K562 (cell line): ENCODE measurements around the gene MMRN1. TPM values are rescaled to one million over a fixed set of nuclear protein-coding genes. Genes with fewer than 3 reads are reported as not detected.

Experiments used
- ATAC-seq: fragments of 200-7000 bp; cut with Tn5 transposase; 3 replicates; pipeline ENCODE4 v1.9.1; 2020; ENCODE audit warnings: moderate library complexity
- BruUV-seq: library from RNA; stranded (reverse); fragments of 400-500 nt; replicated peaks from 2 replicates; lab custom pipeline; 2021; lab: Mats Ljungman, UMichigan
- CTCF ChIA-PET: fragments of 300-600 bp; formaldehyde crosslinking; extraction: SDS; loops from one replicate; lab custom pipeline; 2021; ENCODE audit warnings: low intra/inter-chr PET ratio; lab: Yijun Ruan, JAX
- POLR2A ChIA-PET: fragments of 300-600, 350-650 bp; sonication (Branson Sonifier 250); formaldehyde crosslinking; extraction: SDS; loops from one replicate; lab custom pipeline; 2021; ENCODE audit warnings: antibody characterized with exemption, inconsistent platforms; lab: Yijun Ruan, JAX
- DNase-seq, 4 experiments: peaks; one replicate each; pipeline versions ENCODE4 v3.0.0 to v3.0.0-alpha.2; 2011 to 2018; ENCODE audit warnings: low spot score in 3 of 4, mixed read lengths in 3 of 4; ENCODE audit errors: extremely low read depth in 1 of 4
- FAIRE-seq: peaks from 2 replicates; lab custom pipeline; 2011; peaks lifted over from hg19 to GRCh38; lab: Jason Lieb, UNC
- H2AFZ ChIP-seq: 2 replicates; pipeline ENCODE4 v1.6.0; 2011; ENCODE audit warnings: low read depth, low read length, control low read depth, inconsistent platforms
- H3K27ac ChIP-seq: fragments of 200-600 bp; 3 replicates; pipeline ENCODE4 v1.8.0; 2011; ENCODE audit warnings: low read depth, mild to moderate bottlenecking, control low read depth, inconsistent platforms, low read length, moderate library complexity, mixed read lengths; ENCODE audit errors: extremely low read depth
- H3K27me3 ChIP-seq, 2 experiments: fragments of 300-600 bp in 1 of 2; 2 replicates in 1 of 2; 3 replicates in 1 of 2; pipeline versions ENCODE4 v1.6.0 to v1.8.0; 2011; ENCODE audit warnings: inconsistent platforms in 2 of 2, low read length in 2 of 2, mild to moderate bottlenecking in 1 of 2, mixed read lengths in 1 of 2, moderate library complexity in 1 of 2; ENCODE audit not compliant: control insufficient read depth in 2 of 2, insufficient read depth in 2 of 2
- H3K36me3 ChIP-seq: fragments of 300-600 bp; 3 replicates; pipeline ENCODE4 v1.8.0; 2011; ENCODE audit warnings: mild to moderate bottlenecking, low read length, inconsistent platforms; ENCODE audit not compliant: control insufficient read depth, insufficient read depth
- H3K4me1 ChIP-seq, 2 experiments: fragments of 200-600 bp in 1 of 2; replicated peaks in 1 of 2; 2 replicates in 1 of 2; 3 replicates in 1 of 2; pipeline versions ENCODE4 v1.5.1 to v1.8.0; 2011; ENCODE audit warnings: inconsistent platforms in 2 of 2, low read length in 2 of 2, mild to moderate bottlenecking in 1 of 2, mixed read lengths in 1 of 2, moderate library complexity in 1 of 2; ENCODE audit not compliant: control insufficient read depth in 2 of 2, insufficient read depth in 2 of 2
- H3K4me2 ChIP-seq: 2 replicates; pipeline ENCODE4 v1.6.1; 2011; ENCODE audit warnings: low read length, control low read depth, inconsistent platforms, mixed read lengths; ENCODE audit not compliant: insufficient read depth
- H3K4me3 ChIP-seq: fragments of 200-600 bp; sonication (generic), shearing (Covaris generic); 2 replicates; pipeline ENCODE4 v1.5.1; 2016; ENCODE audit warnings: control low read depth, inconsistent platforms
- H3K79me2 ChIP-seq: fragments of 200-600 bp; 3 replicates; pipeline ENCODE4 v1.8.0; 2011; ENCODE audit warnings: low read length, inconsistent platforms; ENCODE audit not compliant: control insufficient read depth, insufficient read depth
- H3K9ac ChIP-seq, 2 experiments: 2 replicates each; pipeline versions ENCODE4 v1.6.0 to v1.6.1; 2011; ENCODE audit warnings: low read depth in 2 of 2, low read length in 2 of 2, control low read depth in 1 of 2, inconsistent platforms in 1 of 2, mild to moderate bottlenecking in 1 of 2, mixed read lengths in 1 of 2; ENCODE audit not compliant: insufficient read depth in 1 of 2
- H3K9me1 ChIP-seq: one replicate; pipeline ENCODE4 v1.6.0; 2011; ENCODE audit warnings: inconsistent platforms, mild to moderate bottlenecking, low read length, moderate library complexity; ENCODE audit not compliant: control insufficient read depth, insufficient read depth
- H3K9me3 ChIP-seq: replicated peaks from 2 replicates; pipeline ENCODE4 v1.5.1; 2011; ENCODE audit warnings: low read depth, low read length, inconsistent platforms; ENCODE audit not compliant: control insufficient read depth, insufficient read depth
- H4K20me1 ChIP-seq: replicated peaks from 2 replicates; pipeline ENCODE4 v1.6.1; 2011; ENCODE audit warnings: low read length, inconsistent platforms, mixed read lengths; ENCODE audit not compliant: control insufficient read depth, insufficient read depth
- CBFA2T3 ChIP-seq: fragments of 450-650 bp; IDR thresholded peaks from 2 replicates; pipeline ENCODE4 v1.6.1; 2017
- CEBPB ChIP-seq: fragments of 450-650 bp; IDR thresholded peaks from 2 replicates; pipeline ENCODE4 v1.6.1; 2016; ENCODE audit warnings: missing genetic modification characterization, missing compliant biosample characterization
- CREBBP ChIP-seq: IDR thresholded peaks from one replicate; pipeline ENCODE4 v1.6.1; 2012; ENCODE audit warnings: low read depth, mild to moderate bottlenecking, control low read depth, inconsistent platforms, low read length
- ETS2 ChIP-seq: IDR thresholded peaks from 2 replicates; pipeline ENCODE4 v1.6.1; 2016; ENCODE audit warnings: borderline replicate concordance, missing genetic modification characterization, mild to moderate bottlenecking, moderate library complexity, missing compliant biosample characterization; ENCODE audit not compliant: poor library complexity, severe bottlenecking
- FOXK1 ChIP-seq: sonication (generic); formaldehyde crosslinking; IDR thresholded peaks from 2 replicates; pipeline ENCODE4 v1.8.0; 2022; ENCODE audit warnings: missing genetic modification reagents, mild to moderate bottlenecking, borderline replicate concordance
- HMG20A ChIP-seq: fragments of 450-650 bp; formaldehyde crosslinking; conservative IDR thresholded peaks from 2 replicates; pipeline ENCODE4 v1.4.0; 2020; ENCODE audit warnings: mild to moderate bottlenecking, mixed read lengths
- HNRNPL ChIP-seq: fragments of 200-400 bp; formaldehyde crosslinking; IDR thresholded peaks from 2 replicates; pipeline ENCODE4 v1.6.1; 2017; ENCODE audit warnings: low read depth, mild to moderate bottlenecking, low read length
- L3MBTL2 ChIP-seq: fragments of 450-650 bp; IDR thresholded peaks from 2 replicates; pipeline ENCODE4 v1.6.1; 2016; ENCODE audit warnings: mild to moderate bottlenecking, moderate library complexity
- NR1H2 ChIP-seq: sonication (generic); formaldehyde crosslinking; IDR thresholded peaks from 2 replicates; pipeline ENCODE4 v1.4.0; 2020; ENCODE audit warnings: mild to moderate bottlenecking, missing genetic modification reagents
- SMC3 ChIP-seq: conservative IDR thresholded peaks from 2 replicates; pipeline ENCODE4 v1.6.1; 2011; ENCODE audit warnings: low read depth, low read length, improper control_type of control experiment; ENCODE audit not compliant: insufficient read depth
- SRSF7 ChIP-seq: fragments of 200-400 bp; formaldehyde crosslinking; optimal IDR thresholded peaks from 2 replicates; pipeline ENCODE3; 2017; ENCODE audit warnings: mild to moderate bottlenecking, low read depth, low read length
- ZNF263 ChIP-seq: sonication (generic); formaldehyde crosslinking; IDR thresholded peaks from 2 replicates; pipeline ENCODE4 v1.8.0; 2022; ENCODE audit warnings: mild to moderate bottlenecking, missing genetic modification reagents, borderline replicate concordance
- WGBS: fragments of 100-300 bp; shearing (Covaris generic); methylation state at CpG from one replicate; pipeline ENCODE4 v1.1.6; 2016; ENCODE audit warnings: low coverage, mixed read lengths; ENCODE audit not compliant: insufficient coverage; ENCODE audit errors: missing lambda C conversion rate; 5-methylcytosine and 5-hydroxymethylcytosine counted together
- in situ Hi-C: fragments of 300-500 bp; cut with MboI; formaldehyde crosslinking; loops from 4 replicates; pipeline ENCODE4 v1.15.0; 2018; ENCODE audit warnings: inconsistent platforms, mixed read lengths
- intact Hi-C: fragments of 100-400 bp; cut with micrococcal nuclease; formaldehyde crosslinking; loops from 2 replicates; pipeline ENCODE4 v1.14.2; 2022
- polyA plus RNA-seq, 8 experiments: library from polyadenylated mRNA; depleted of rRNA in 4 of 8; stranded (reverse) in 5 of 8; unstranded in 3 of 8; fragments of >200 nt; fragmentation: Nextera tagmentation in 2 of 8; fragmentation: Illumina TruSeq in 1 of 8; extraction: Ambion mirVana in 2 of 8; extraction: Trizol in 1 of 8; gene quantifications; 2 replicates each; pipeline versions ENCODE4 v1.2.1 to v1.2.3, GENCODE V29; 2011 to 2014; ENCODE audit warnings: inconsistent platforms in 1 of 8, missing spikeins in 1 of 8
- total RNA-seq, 7 experiments: library from RNA; depleted of rRNA in 6 of 7; stranded (reverse); fragments of >200 nt in 6 of 7; fragmentation: Illumina TruSeq in 2 of 7; extraction: Trizol in 2 of 7; gene quantifications; 2 replicates each; pipeline versions ENCODE4 v1.2.1 to v1.2.3, GENCODE V29; 2011 to 2021; ENCODE audit warnings: low replicate concordance in 1 of 7
- TF ChIP-seq, protein P1 (sequence below), 2 experiments: fragments of 450-650 bp in 1 of 2; IDR thresholded peaks; 2 replicates each; pipeline ENCODE4 v1.6.1; 2011 to 2017; ENCODE audit warnings: low read depth in 2 of 2, antibody characterized with exemption in 1 of 2, borderline replicate concordance in 1 of 2, low read length in 1 of 2, mild to moderate bottlenecking in 1 of 2, mixed read lengths in 1 of 2; ENCODE audit not compliant: control insufficient read depth in 1 of 2
- TF ChIP-seq, protein P2 (sequence below): fragments of 250-450 bp; sonication (Bioruptor Pico); IDR thresholded peaks from 2 replicates; pipeline ENCODE4 v1.5.0; 2021
- TF ChIP-seq, protein P3 (sequence below): fragments of 450-650 bp; IDR thresholded peaks from 2 replicates; pipeline ENCODE4 v1.6.1; 2016; ENCODE audit warnings: missing biosample characterization, missing genetic modification characterization
- TF ChIP-seq, protein P4 (sequence below): sonication (generic); formaldehyde crosslinking; IDR thresholded peaks from 2 replicates; pipeline ENCODE4 v1.8.0; 2022; ENCODE audit warnings: missing genetic modification reagents, mild to moderate bottlenecking, moderate library complexity, borderline replicate concordance

The MMRN1 gene
- total and polyA plus RNA-seq, 9 of the 15 experiments (the other 6 are each of a cell fraction or from before 2014, with no cell fraction given): 0.01 to 0.06 (median 0.02) TPM; not detected in 6

DNA sequence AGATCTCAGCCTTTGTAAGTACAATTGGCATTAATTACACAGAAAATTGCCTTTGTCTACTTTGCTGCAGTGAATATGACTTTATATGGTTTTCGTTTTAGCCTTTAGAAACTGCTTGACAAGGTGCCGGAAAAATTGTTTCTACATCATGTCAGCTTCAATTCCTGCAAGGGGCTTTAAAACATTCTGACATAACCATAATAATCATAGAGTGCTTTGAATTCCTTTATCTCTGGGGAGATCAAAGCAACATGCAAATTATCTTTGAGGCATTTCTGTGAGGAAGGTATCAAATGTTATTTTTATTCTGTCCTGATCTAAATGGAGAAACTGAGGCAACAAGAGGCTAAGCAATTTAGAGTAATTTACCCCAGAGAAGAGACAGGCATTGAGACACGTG is 57.8 kb downstream of the MMRN1 start:
- FAIRE-seq: no peak
- WGBS: 0% methylated on average over 3 of the region's 3 CpGs
- no TSS peak for BruUV-seq
- CTCF ChIA-PET: no interaction called here
- no peaks in the 10 kb centered on the region for H3K4me1 ChIP-seq
- H3K79me2 ChIP-seq: no peaks in the 10 kb centered on the region
- H3K4me3 ChIP-seq: no peak overlapping the region
- H3K9me1 ChIP-seq: no peaks in the 10 kb centered on the region
- intact Hi-C loops: no loop called here
- no peak overlapping the region for H3K27ac ChIP-seq
- H3K27me3 ChIP-seq: no peaks in the 10 kb centered on the region
- DNase-seq: no peak
- TF ChIP-seq HNRNPL: no peak
- TF ChIP-seq CEBPB: no peak
- TF ChIP-seq ETS2 (tag): no peak
- no peak for TF ChIP-seq NR1H2 (CRISPR knock-in tag)
- TF ChIP-seq, protein P1, sequence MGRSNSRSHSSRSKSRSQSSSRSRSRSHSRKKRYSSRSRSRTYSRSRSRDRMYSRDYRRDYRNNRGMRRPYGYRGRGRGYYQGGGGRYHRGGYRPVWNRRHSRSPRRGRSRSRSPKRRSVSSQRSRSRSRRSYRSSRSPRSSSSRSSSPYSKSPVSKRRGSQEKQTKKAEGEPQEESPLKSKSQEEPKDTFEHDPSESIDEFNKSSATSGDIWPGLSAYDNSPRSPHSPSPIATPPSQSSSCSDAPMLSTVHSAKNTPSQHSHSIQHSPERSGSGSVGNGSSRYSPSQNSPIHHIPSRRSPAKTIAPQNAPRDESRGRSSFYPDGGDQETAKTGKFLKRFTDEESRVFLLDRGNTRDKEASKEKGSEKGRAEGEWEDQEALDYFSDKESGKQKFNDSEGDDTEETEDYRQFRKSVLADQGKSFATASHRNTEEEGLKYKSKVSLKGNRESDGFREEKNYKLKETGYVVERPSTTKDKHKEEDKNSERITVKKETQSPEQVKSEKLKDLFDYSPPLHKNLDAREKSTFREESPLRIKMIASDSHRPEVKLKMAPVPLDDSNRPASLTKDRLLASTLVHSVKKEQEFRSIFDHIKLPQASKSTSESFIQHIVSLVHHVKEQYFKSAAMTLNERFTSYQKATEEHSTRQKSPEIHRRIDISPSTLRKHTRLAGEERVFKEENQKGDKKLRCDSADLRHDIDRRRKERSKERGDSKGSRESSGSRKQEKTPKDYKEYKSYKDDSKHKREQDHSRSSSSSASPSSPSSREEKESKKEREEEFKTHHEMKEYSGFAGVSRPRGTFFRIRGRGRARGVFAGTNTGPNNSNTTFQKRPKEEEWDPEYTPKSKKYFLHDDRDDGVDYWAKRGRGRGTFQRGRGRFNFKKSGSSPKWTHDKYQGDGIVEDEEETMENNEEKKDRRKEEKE (IDR thresholded peaks at IDR 0.05; ENCODE audit: borderline replicate concordance in 1 of 2, control insufficient read depth in 1 of 2, low read depth in 2 of 2, low read length in 1 of 2): no peak
- TF ChIP-seq ZNF263: no peak
- TF ChIP-seq SRSF7: no peak
- TF ChIP-seq, protein P2, sequence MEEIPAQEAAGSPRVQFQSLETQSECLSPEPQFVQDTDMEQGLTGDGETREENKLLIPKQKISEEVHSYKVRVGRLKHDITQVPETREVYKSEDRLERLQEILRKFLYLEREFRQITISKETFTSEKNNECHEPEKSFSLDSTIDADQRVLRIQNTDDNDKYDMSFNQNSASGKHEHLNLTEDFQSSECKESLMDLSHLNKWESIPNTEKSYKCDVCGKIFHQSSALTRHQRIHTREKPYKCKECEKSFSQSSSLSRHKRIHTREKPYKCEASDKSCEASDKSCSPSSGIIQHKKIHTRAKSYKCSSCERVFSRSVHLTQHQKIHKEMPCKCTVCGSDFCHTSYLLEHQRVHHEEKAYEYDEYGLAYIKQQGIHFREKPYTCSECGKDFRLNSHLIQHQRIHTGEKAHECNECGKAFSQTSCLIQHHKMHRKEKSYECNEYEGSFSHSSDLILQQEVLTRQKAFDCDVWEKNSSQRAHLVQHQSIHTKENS (CRISPR knock-in tag): no peak
- TF ChIP-seq CBFA2T3: no peak
- TF ChIP-seq HMG20A: no peak
- no peak for TF ChIP-seq L3MBTL2
- TF ChIP-seq FOXK1: no peak
- TF ChIP-seq, protein P3, sequence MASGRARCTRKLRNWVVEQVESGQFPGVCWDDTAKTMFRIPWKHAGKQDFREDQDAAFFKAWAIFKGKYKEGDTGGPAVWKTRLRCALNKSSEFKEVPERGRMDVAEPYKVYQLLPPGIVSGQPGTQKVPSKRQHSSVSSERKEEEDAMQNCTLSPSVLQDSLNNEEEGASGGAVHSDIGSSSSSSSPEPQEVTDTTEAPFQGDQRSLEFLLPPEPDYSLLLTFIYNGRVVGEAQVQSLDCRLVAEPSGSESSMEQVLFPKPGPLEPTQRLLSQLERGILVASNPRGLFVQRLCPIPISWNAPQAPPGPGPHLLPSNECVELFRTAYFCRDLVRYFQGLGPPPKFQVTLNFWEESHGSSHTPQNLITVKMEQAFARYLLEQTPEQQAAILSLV (tag): no peak
- no peak for TF ChIP-seq SMC3
- no peak for TF ChIP-seq CREBBP
- TF ChIP-seq, protein P4, sequence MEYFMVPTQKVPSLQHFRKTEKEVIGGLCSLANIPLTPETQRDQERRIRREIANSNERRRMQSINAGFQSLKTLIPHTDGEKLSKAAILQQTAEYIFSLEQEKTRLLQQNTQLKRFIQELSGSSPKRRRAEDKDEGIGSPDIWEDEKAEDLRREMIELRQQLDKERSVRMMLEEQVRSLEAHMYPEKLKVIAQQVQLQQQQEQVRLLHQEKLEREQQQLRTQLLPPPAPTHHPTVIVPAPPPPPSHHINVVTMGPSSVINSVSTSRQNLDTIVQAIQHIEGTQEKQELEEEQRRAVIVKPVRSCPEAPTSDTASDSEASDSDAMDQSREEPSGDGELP (CRISPR knock-in tag): no peak
- TF ChIP-seq, all 486 proteins: peak for 0
- H3K36me3 ChIP-seq: no peaks in the 10 kb centered on the region
- no peak for ATAC-seq
- no peak overlapping the region for H2AFZ ChIP-seq
- H4K20me1 ChIP-seq: no peaks in the 10 kb centered on the region
- H3K9ac ChIP-seq: no peak overlapping the region
- H3K9me3 ChIP-seq: no peaks in the 10 kb centered on the region
- in situ Hi-C loops: no loop called here
- no peak overlapping the region for H3K4me2 ChIP-seq
- POLR2A ChIA-PET: no interaction called here
